Smooth muscle cell (in vitro differentiated cells): Measurements from ENCODE around the gene CYTIP. TPM values are rescaled to one million over a fixed set of nuclear protein-coding genes. Genes with fewer than 3 reads are reported as not detected.

Experiments used
- DNase-seq: peaks from one replicate; lab custom pipeline; 2025; ENCODE audit not compliant: unreplicated experiment; lab: John Stamatoyannopoulos, UW
- H2AFZ ChIP-seq: fragments of 200-600 bp; sonication (generic); 2 replicates; pipeline ENCODE4 v1.6.0; 2016; ENCODE audit warnings: antibody characterized with exemption, low read depth, mild to moderate bottlenecking
- H3F3A ChIP-seq: fragments of 200-600 bp; sonication (generic); 2 replicates; pipeline ENCODE4 v1.6.0; 2017; ENCODE audit warnings: antibody characterized with exemption, low read depth
- H3K27ac ChIP-seq: fragments of 200-600 bp; sonication (generic); 2 replicates; pipeline ENCODE4 v1.5.1; 2016; ENCODE audit warnings: low read depth, mild to moderate bottlenecking
- H3K27me3 ChIP-seq: fragments of 200-600 bp; sonication (generic); 2 replicates; pipeline ENCODE4 v1.6.1; 2016; ENCODE audit warnings: low read depth, mild to moderate bottlenecking
- H3K36me3 ChIP-seq: fragments of 200-600 bp; sonication (generic); 2 replicates; pipeline ENCODE4 v1.5.1; 2016; ENCODE audit warnings: low read depth
- H3K4me1 ChIP-seq: fragments of 200-600 bp; sonication (generic); 2 replicates; pipeline ENCODE4 v1.5.1; 2016; ENCODE audit warnings: low read depth
- H3K4me2 ChIP-seq: fragments of 200-600 bp; sonication (generic); 2 replicates; pipeline ENCODE4 v1.6.0; 2016; ENCODE audit warnings: mild to moderate bottlenecking
- H3K4me3 ChIP-seq: fragments of 200-600 bp; sonication (generic); 2 replicates; pipeline ENCODE4 v1.5.1; 2016; ENCODE audit warnings: mild to moderate bottlenecking
- H3K79me2 ChIP-seq: fragments of 200-600 bp; sonication (generic); 2 replicates; pipeline ENCODE4 v1.6.0; 2016; ENCODE audit warnings: low read depth, mild to moderate bottlenecking
- H3K9ac ChIP-seq: fragments of 200-600 bp; sonication (generic); 2 replicates; pipeline ENCODE4 v1.6.0; 2016; ENCODE audit warnings: low read depth
- H3K9me3 ChIP-seq: fragments of 200-600 bp; sonication (generic); replicated peaks from 2 replicates; pipeline ENCODE4 v1.5.1; 2016; ENCODE audit warnings: low read depth
- H4K20me1 ChIP-seq: fragments of 200-600 bp; sonication (generic); 2 replicates; pipeline ENCODE4 v1.6.0; 2016; ENCODE audit warnings: low read depth
- CTCF ChIP-seq: fragments of 200-600 bp; sonication (generic); IDR thresholded peaks from 2 replicates; pipeline ENCODE4 v1.5.1; 2017; ENCODE audit warnings: borderline replicate concordance, mild to moderate bottlenecking, antibody characterized with exemption; ENCODE audit not compliant: insufficient read depth, poor library complexity, severe bottlenecking
- WGBS: methylation state at CpG from one replicate; pipeline ENCODE4 v1.1.7; 2016; ENCODE audit warnings: low lambda C conversion rate; 5-methylcytosine and 5-hydroxymethylcytosine counted together
- polyA plus RNA-seq: library from polyadenylated mRNA; unstranded; fragments of >200 nt; fragmentation: Nextera tagmentation; extraction: Ambion mirVana; gene quantifications from 2 replicates; pipeline ENCODE4 v1.2.1, GENCODE V29; 2016
- total RNA-seq: library from RNA; depleted of rRNA; stranded (reverse); fragments of >200 nt; gene quantifications from 2 replicates; pipeline ENCODE4 v1.2.3, GENCODE V29; 2014

Gene CYTIP
- total and polyA plus RNA-seq, 2 experiments from 2014 or later, result not detected

- H3K4me3 ChIP-seq, result no peak overlapping the region
- H3K4me1 ChIP-seq, result peaks cover 4% of the 10 kb centered on the region
- H4K20me1 ChIP-seq, result no peaks in the 10 kb centered on the region
- H3K79me2 ChIP-seq, result no peaks in the 10 kb centered on the region
- H3F3A ChIP-seq, result no peaks in the 10 kb centered on the region
- no peak for TF ChIP-seq CTCF
- no peak overlapping the region for H3K27ac ChIP-seq
- no peak overlapping the region for H2AFZ ChIP-seq
- H3K27me3 ChIP-seq, result no peaks in the 10 kb centered on the region
- no peak overlapping the region for H3K9ac ChIP-seq
- H3K36me3 ChIP-seq, result no peaks in the 10 kb centered on the region
- no peak overlapping the region for H3K4me2 ChIP-seq
- no peak for DNase-seq
- H3K9me3 ChIP-seq, result no peaks in the 10 kb centered on the region
- 92% methylated on average over 5 of the region's 5 CpGs for WGBS
These were observed 21.7 kb upstream of the CYTIP start for GRCh38 chr2:157465554-157465953.

- 92% methylated on average over 6 of the region's 6 CpGs for WGBS
- Histone ChIP-seq H2AFZ (no peak overlapping the region), H3K4me1 (peaks cover 13% of the 10 kb centered on the region), H3K9ac (no peak overlapping the region), H3K4me3 (no peak overlapping the region), H3K36me3 (no peaks in the 10 kb centered on the region), H4K20me1 (no peaks in the 10 kb centered on the region), H3K27me3 (no peaks in the 10 kb centered on the region), H3K9me3 (no peaks in the 10 kb centered on the region), H3K27ac (no peak overlapping the region), H3K79me2 (no peaks in the 10 kb centered on the region), H3F3A (no peaks in the 10 kb centered on the region), H3K4me2 (no peak overlapping the region)
- TF ChIP-seq CTCF, result no peak
- no peak for DNase-seq
These were observed 19.1 kb upstream of the CYTIP start for GRCh38 chr2:157463002-157463401.

- no peaks in the 10 kb centered on the region for H3K27me3 ChIP-seq
- H3K79me2 ChIP-seq, result no peaks in the 10 kb centered on the region
- WGBS, result 97% methylated on average over 1 of the region's 1 CpG
- no peak for TF ChIP-seq CTCF
- DNase-seq, result no peak
- no peak overlapping the region for H3K9ac ChIP-seq
- H3K4me1 ChIP-seq, result peaks cover 13% of the 10 kb centered on the region
- peak overlapping the region; percentile 18 for H3K4me3 ChIP-seq
- H2AFZ ChIP-seq, result peak overlapping the region; percentile 27
- H3K27ac ChIP-seq, result no peak overlapping the region
- H3K36me3 ChIP-seq, result no peaks in the 10 kb centered on the region
- H3F3A ChIP-seq, result no peaks in the 10 kb centered on the region
- no peaks in the 10 kb centered on the region for H3K9me3 ChIP-seq
- H3K4me2 ChIP-seq, result no peak overlapping the region
- H4K20me1 ChIP-seq, result no peaks in the 10 kb centered on the region
These were observed 17.0 kb upstream of the CYTIP start for GRCh38 chr2:157460897-157461296.

- H3K4me1 ChIP-seq, result peaks cover 13% of the 10 kb centered on the region
- no peaks in the 10 kb centered on the region for H3K79me2 ChIP-seq
- H2AFZ ChIP-seq, result peak overlapping the region; percentile 27
- no peak overlapping the region for H3K9ac ChIP-seq
- no peak for TF ChIP-seq CTCF
- no peaks in the 10 kb centered on the region for H3K27me3 ChIP-seq
- no peak for DNase-seq
- H4K20me1 ChIP-seq, result no peaks in the 10 kb centered on the region
- no peaks in the 10 kb centered on the region for H3F3A ChIP-seq
- H3K4me3 ChIP-seq, result peak overlapping the region; percentile 18
- no peaks in the 10 kb centered on the region for H3K36me3 ChIP-seq
- no peak overlapping the region for H3K27ac ChIP-seq
- no peaks in the 10 kb centered on the region for H3K9me3 ChIP-seq
- 48% methylated on average over 3 of the region's 3 CpGs for WGBS
- H3K4me2 ChIP-seq, result no peak overlapping the region
These were observed 16.5 kb upstream of the CYTIP start for GRCh38 chr2:157460384-157460837.
